ENCODE measurements around the gene MCOLN3.

MCOLN3 gene

DNA sequence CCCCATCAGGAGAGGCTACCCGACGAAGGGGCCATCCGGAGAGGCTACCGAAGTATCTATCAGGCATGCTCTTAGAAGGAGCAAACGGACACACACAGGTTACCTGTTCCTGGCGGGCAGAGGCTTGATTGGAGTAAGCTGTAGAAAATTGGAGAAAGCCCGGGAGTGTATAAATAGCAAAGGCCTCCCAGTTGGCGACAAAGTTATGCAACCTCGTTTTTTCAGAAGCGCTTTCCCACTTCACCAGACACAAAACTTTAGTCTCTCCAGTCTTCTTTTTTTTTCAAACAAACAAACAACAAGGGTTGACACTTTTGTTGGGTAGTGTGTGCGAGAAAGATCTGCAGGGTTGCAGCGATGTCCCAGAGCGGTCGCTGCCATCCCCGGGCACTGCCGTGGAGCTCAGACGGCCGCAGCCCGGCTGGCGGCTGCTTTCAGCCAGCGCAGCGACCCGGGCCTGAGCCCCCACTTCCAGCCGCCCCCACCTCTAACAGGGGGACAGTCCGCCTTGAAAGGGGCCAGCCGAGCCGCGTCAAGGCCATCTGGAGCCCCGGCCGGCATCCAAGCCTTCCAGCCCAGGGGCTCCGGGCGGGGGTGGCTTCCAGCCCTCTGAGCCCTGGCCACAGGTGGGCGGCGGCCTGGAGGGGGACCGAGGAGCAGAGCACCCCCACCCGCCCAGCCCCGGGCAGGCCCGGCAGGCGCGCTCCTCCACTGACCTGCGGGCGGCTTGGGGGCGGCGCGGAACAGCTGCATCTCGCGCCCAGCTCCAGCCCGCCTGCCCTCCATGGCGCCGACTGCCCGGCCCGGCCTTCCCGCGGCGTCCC is 616 bp downstream of the MCOLN3 start:
- Histone ChIP-seq H3K9me3 (ENCODE audit: control insufficient read depth, insufficient read depth, low read length) (no peaks in the 10 kb centered on the region), H3K27me3 (ENCODE audit: control insufficient read depth, insufficient read depth, low read length) (peaks cover 61% of the 10 kb centered on the region), H3K9ac (ENCODE audit: low read depth, low read length) (peak overlapping the region; percentile 23; the same call in 1 of the 2 replicates), H3K27ac (ENCODE audit: low read depth, low read length) (no peak overlapping the region), H3K4me3 (ENCODE audit: low read depth, low read length) (peak overlapping the region; percentile 70), H3K36me3 (ENCODE audit: control insufficient read depth, insufficient read depth, low read length) (no peaks in the 10 kb centered on the region), H3K4me1 (ENCODE audit: control insufficient read depth, insufficient read depth, low read length) (peaks cover 19% of the 10 kb centered on the region)

- no peak overlapping the region for H3K27ac ChIP-seq (ENCODE audit: low read depth, low read length)
- H3K27me3 ChIP-seq (ENCODE audit: control insufficient read depth, insufficient read depth, low read length), result peaks cover 61% of the 10 kb centered on the region
- H3K36me3 ChIP-seq (ENCODE audit: control insufficient read depth, insufficient read depth, low read length), result no peaks in the 10 kb centered on the region
- no peak overlapping the region for H3K9ac ChIP-seq (ENCODE audit: low read depth, low read length)
- peak overlapping the region; percentile 70 for H3K4me3 ChIP-seq (ENCODE audit: low read depth, low read length)
- H3K9me3 ChIP-seq (ENCODE audit: control insufficient read depth, insufficient read depth, low read length), result no peaks in the 10 kb centered on the region
- H3K4me1 ChIP-seq (ENCODE audit: control insufficient read depth, insufficient read depth, low read length), result peaks cover 24% of the 10 kb centered on the region
Observed at GRCh38 chr1:85047144-85047471, 1.2 kb downstream of the MCOLN3 start.

GRCh38 chr1:85042413-85042812 is 5.9 kb downstream of the MCOLN3 start:
- Histone ChIP-seq H3K36me3 (ENCODE audit: control insufficient read depth, insufficient read depth, low read length) (no peaks in the 10 kb centered on the region), H3K4me1 (ENCODE audit: control insufficient read depth, insufficient read depth, low read length) (peaks cover 19% of the 10 kb centered on the region), H3K27ac (ENCODE audit: low read depth, low read length) (no peak overlapping the region), H3K4me3 (ENCODE audit: low read depth, low read length) (no peak overlapping the region), H3K9ac (ENCODE audit: low read depth, low read length) (no peak overlapping the region), H3K9me3 (ENCODE audit: control insufficient read depth, insufficient read depth, low read length) (no peaks in the 10 kb centered on the region), H3K27me3 (ENCODE audit: control insufficient read depth, insufficient read depth, low read length) (peaks cover 28% of the 10 kb centered on the region)

GRCh38 chr1:85041793-85042192 is 6.5 kb downstream of the MCOLN3 start:
- Histone ChIP-seq H3K9ac (ENCODE audit: low read depth, low read length) (no peak overlapping the region), H3K27me3 (ENCODE audit: control insufficient read depth, insufficient read depth, low read length) (peaks cover 22% of the 10 kb centered on the region), H3K36me3 (ENCODE audit: control insufficient read depth, insufficient read depth, low read length) (no peaks in the 10 kb centered on the region), H3K27ac (ENCODE audit: low read depth, low read length) (no peak overlapping the region), H3K4me3 (ENCODE audit: low read depth, low read length) (no peak overlapping the region), H3K4me1 (ENCODE audit: control insufficient read depth, insufficient read depth, low read length) (peaks cover 15% of the 10 kb centered on the region; the same call in 1 of the 2 replicates), H3K9me3 (ENCODE audit: control insufficient read depth, insufficient read depth, low read length) (no peaks in the 10 kb centered on the region)

DNA sequence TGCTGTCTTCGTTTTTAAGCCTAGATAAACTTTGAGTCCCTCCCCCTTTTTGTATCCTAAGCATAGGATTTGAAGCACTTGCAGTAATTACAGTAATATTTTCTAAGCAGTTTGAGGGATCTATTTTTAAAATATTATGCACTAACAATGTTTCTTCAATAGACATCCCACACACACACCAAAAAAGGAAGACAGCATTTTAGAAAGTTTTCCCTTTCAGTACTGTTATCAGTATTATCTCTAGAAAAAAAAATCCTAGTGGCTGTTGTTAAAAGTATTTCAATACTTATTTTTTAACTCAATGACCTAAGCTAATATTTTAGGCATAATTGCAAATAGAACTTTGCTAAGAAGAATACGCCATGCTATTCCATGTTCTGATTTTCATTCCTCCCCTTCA is 15.1 kb downstream of the MCOLN3 start:
- Histone ChIP-seq H3K9ac (ENCODE audit: low read depth, low read length) (no peak overlapping the region), H3K27ac (ENCODE audit: low read depth, low read length) (no peak overlapping the region), H3K27me3 (ENCODE audit: control insufficient read depth, insufficient read depth, low read length) (no peaks in the 10 kb centered on the region), H3K4me3 (ENCODE audit: low read depth, low read length) (no peak overlapping the region), H3K9me3 (ENCODE audit: control insufficient read depth, insufficient read depth, low read length) (no peaks in the 10 kb centered on the region), H3K4me1 (ENCODE audit: control insufficient read depth, insufficient read depth, low read length) (no peaks in the 10 kb centered on the region), H3K36me3 (ENCODE audit: control insufficient read depth, insufficient read depth, low read length) (no peaks in the 10 kb centered on the region)

DNA sequence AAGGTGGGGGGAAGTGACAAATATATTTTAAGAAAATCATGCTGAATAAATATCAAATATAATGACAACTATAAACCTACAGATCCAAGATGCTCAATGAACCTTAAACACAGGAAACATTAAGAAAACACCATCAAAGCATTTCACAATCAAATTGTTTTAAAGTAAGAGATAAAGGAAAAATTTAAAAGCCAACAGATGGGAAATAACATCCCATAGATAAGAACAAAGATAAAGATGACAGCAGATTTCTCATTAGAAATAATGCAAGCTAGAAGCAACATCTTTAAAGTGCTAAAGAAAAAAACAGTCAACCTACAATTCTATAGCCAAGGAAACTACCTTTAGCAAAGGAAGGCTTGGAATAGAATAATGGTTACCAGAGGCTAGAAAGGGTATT is 17.8 kb downstream of the MCOLN3 start:
- Histone ChIP-seq H3K9me3 (ENCODE audit: control insufficient read depth, insufficient read depth, low read length) (no peaks in the 10 kb centered on the region), H3K27me3 (ENCODE audit: control insufficient read depth, insufficient read depth, low read length) (no peaks in the 10 kb centered on the region), H3K9ac (ENCODE audit: low read depth, low read length) (no peak overlapping the region), H3K27ac (ENCODE audit: low read depth, low read length) (no peak overlapping the region), H3K4me1 (ENCODE audit: control insufficient read depth, insufficient read depth, low read length) (no peaks in the 10 kb centered on the region), H3K4me3 (ENCODE audit: low read depth, low read length) (no peak overlapping the region), H3K36me3 (ENCODE audit: control insufficient read depth, insufficient read depth, low read length) (no peaks in the 10 kb centered on the region)

GRCh38 chr1:85028151-85028550 is 20.1 kb downstream of the MCOLN3 start:
- Histone ChIP-seq H3K9ac (ENCODE audit: low read depth, low read length) (no peak overlapping the region), H3K4me1 (ENCODE audit: control insufficient read depth, insufficient read depth, low read length) (no peaks in the 10 kb centered on the region), H3K27ac (ENCODE audit: low read depth, low read length) (no peak overlapping the region), H3K4me3 (ENCODE audit: low read depth, low read length) (no peak overlapping the region), H3K36me3 (ENCODE audit: control insufficient read depth, insufficient read depth, low read length) (no peaks in the 10 kb centered on the region), H3K9me3 (ENCODE audit: control insufficient read depth, insufficient read depth, low read length) (no peaks in the 10 kb centered on the region), H3K27me3 (ENCODE audit: control insufficient read depth, insufficient read depth, low read length) (no peaks in the 10 kb centered on the region)

DNA sequence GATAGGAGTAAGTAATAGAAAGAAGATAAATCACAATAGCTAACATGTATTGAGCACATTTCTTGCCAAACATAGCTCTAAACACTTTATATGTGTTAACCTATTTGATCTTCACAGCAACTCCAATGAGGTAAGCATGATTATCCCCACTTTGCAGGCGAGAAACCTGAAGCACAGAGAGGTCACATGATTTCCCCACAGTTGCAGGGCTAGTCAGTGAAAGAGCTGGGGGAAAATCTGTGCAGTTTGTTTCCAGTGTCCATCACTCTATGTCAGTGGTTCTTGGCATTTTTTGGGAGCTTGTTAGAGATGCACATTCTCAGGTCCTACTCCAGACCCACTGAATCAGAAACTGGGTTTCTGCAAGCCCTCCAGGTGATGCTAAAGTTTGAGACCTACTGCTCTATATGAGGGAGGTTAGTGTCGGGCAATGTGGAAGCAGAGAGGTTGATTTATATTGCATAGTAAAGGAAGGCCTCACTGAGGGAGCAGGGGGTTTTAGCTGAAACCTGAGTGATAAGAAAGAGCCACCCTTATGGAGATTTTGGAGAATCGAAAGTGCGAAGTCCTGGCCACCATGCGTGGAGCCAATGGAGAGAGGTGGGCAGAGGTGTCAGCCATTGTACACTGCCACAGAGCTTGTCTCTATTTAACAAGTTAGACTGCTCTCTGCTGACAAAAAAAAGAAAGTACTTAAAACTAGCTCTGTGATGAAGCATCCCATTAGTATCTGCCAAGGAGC is 20.9 kb downstream of the MCOLN3 start:
- H3K9ac ChIP-seq (ENCODE audit: low read depth, low read length), result no peak overlapping the region
- no peaks in the 10 kb centered on the region for H3K9me3 ChIP-seq (ENCODE audit: control insufficient read depth, insufficient read depth, low read length)
- H3K36me3 ChIP-seq (ENCODE audit: control insufficient read depth, insufficient read depth, low read length), result no peaks in the 10 kb centered on the region
- no peak overlapping the region for H3K27ac ChIP-seq (ENCODE audit: low read depth, low read length)
- H3K27me3 ChIP-seq (ENCODE audit: control insufficient read depth, insufficient read depth, low read length), result no peaks in the 10 kb centered on the region
- H3K4me1 ChIP-seq (ENCODE audit: control insufficient read depth, insufficient read depth, low read length), result no peaks in the 10 kb centered on the region
- H3K4me3 ChIP-seq (ENCODE audit: low read depth, low read length), result no peak overlapping the region

- Histone ChIP-seq H3K27me3 (ENCODE audit: control insufficient read depth, insufficient read depth, low read length) (no peaks in the 10 kb centered on the region), H3K27ac (ENCODE audit: low read depth, low read length) (no peak overlapping the region), H3K4me1 (ENCODE audit: control insufficient read depth, insufficient read depth, low read length) (no peaks in the 10 kb centered on the region), H3K9ac (ENCODE audit: low read depth, low read length) (no peak overlapping the region), H3K36me3 (ENCODE audit: control insufficient read depth, insufficient read depth, low read length) (no peaks in the 10 kb centered on the region), H3K4me3 (ENCODE audit: low read depth, low read length) (no peak overlapping the region), H3K9me3 (ENCODE audit: control insufficient read depth, insufficient read depth, low read length) (no peaks in the 10 kb centered on the region)
Observed at GRCh38 chr1:85025940-85026339, 22.4 kb downstream of the MCOLN3 start.

DNA sequence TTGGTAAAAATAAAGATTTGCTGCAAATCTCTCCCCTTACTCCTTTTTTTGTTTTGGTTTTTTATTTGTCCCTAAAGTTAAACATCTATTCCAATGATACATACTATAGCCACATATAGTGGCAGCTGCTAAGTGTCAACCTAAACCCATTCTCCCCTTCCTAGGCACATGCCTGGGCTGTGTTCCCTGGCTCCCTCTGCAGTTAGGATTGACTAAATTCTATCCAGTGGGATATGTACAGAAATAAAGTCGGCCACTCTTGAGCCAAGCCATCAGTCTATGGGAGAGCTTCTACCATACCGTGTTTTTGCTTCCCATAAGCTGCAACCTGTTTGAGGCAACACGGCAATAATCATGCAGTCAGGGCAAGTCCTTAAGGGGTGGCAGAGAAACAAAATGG is 23.6 kb downstream of the MCOLN3 start:
- H3K27me3 ChIP-seq (ENCODE audit: control insufficient read depth, insufficient read depth, low read length), result no peaks in the 10 kb centered on the region
- no peaks in the 10 kb centered on the region for H3K9me3 ChIP-seq (ENCODE audit: control insufficient read depth, insufficient read depth, low read length)
- H3K9ac ChIP-seq (ENCODE audit: low read depth, low read length), result no peak overlapping the region
- H3K27ac ChIP-seq (ENCODE audit: low read depth, low read length), result no peak overlapping the region
- H3K36me3 ChIP-seq (ENCODE audit: control insufficient read depth, insufficient read depth, low read length), result no peaks in the 10 kb centered on the region
- H3K4me1 ChIP-seq (ENCODE audit: control insufficient read depth, insufficient read depth, low read length), result no peaks in the 10 kb centered on the region
- no peak overlapping the region for H3K4me3 ChIP-seq (ENCODE audit: low read depth, low read length)

GRCh38 chr1:85022700-85023099 is 25.6 kb downstream of the MCOLN3 start:
- H3K9me3 ChIP-seq (ENCODE audit: control insufficient read depth, insufficient read depth, low read length), result no peaks in the 10 kb centered on the region
- no peak overlapping the region for H3K27ac ChIP-seq (ENCODE audit: low read depth, low read length)
- no peaks in the 10 kb centered on the region for H3K4me1 ChIP-seq (ENCODE audit: control insufficient read depth, insufficient read depth, low read length)
- no peak overlapping the region for H3K4me3 ChIP-seq (ENCODE audit: low read depth, low read length)
- no peak overlapping the region for H3K9ac ChIP-seq (ENCODE audit: low read depth, low read length)
- H3K27me3 ChIP-seq (ENCODE audit: control insufficient read depth, insufficient read depth, low read length), result no peaks in the 10 kb centered on the region
- H3K36me3 ChIP-seq (ENCODE audit: control insufficient read depth, insufficient read depth, low read length), result no peaks in the 10 kb centered on the region

All from HUES48 (cell line).